Prostate gland (tissue), 2 donors: ENCODE results near the gene POLK. TPM values are rescaled to one million over a fixed set of nuclear protein-coding genes. Genes with fewer than 3 reads are reported as not detected.
"Not testable (repeated sequence)": the region's sequence is repeated elsewhere in the genome, so short reads cannot be mapped to it uniquely, and the experiment has no call there.

Experiments
- DNase-seq: peaks from one replicate; pipeline ENCODE4 v3.0.0-alpha.2; 2019; ENCODE audit warnings: low spot score
- H3K27ac ChIP-seq, 2 donors: fragments of 200-600 bp; sonication (generic); 2 replicates each; pipeline ENCODE4 v1.5.1; 2017 to 2019
- H3K27me3 ChIP-seq: fragments of 200-600 bp; sonication (generic); replicated peaks from 2 replicates; pipeline ENCODE4 v1.5.1; 2019; ENCODE audit not compliant: insufficient read depth
- H3K36me3 ChIP-seq, 2 donors: fragments of 200-600 bp; sonication (generic); 1 replicate in 1 of 2; 2 replicates in 1 of 2; pipeline versions ENCODE4 v1.5.1 to v1.8.1; 2017 to 2019
- H3K4me1 ChIP-seq: fragments of 200-600 bp; sonication (generic); replicated peaks from 2 replicates; pipeline ENCODE4 v1.5.1; 2019
- H3K4me3 ChIP-seq, 2 donors: fragments of 200-600 bp; sonication (generic); 2 replicates each; pipeline ENCODE4 v1.5.1; 2017 to 2019
- H3K9me3 ChIP-seq: fragments of 200-600 bp; sonication (generic); 2 replicates; pipeline ENCODE4 v1.5.1; 2017
- CTCF ChIP-seq, 4 experiments: fragments of 200-600 bp in 2 of 4; fragments of 450-650 bp in 2 of 4; sonication (generic) in 2 of 4; IDR thresholded peaks; 1 replicate in 3 of 4; 2 replicates in 1 of 4; pipeline ENCODE4 v1.5.1; 2016 to 2019; ENCODE audit warnings: antibody characterized with exemption in 4 of 4, mild to moderate bottlenecking in 2 of 4, moderate library complexity in 2 of 4
- POLR2A ChIP-seq: fragments of 450-650 bp; IDR thresholded peaks from one replicate; pipeline ENCODE4 v1.6.1; 2016; ENCODE audit warnings: antibody characterized with exemption, mild to moderate bottlenecking
- POLR2AphosphoS5 ChIP-seq: sonication (generic); formaldehyde crosslinking; IDR thresholded peaks from one replicate; pipeline ENCODE4 v1.6.1; 2017; ENCODE audit warnings: antibody characterized with exemption
- WGBS: methylation state at CpG from one replicate; pipeline ENCODE4 v1.1.5; 2018; 5-methylcytosine and 5-hydroxymethylcytosine counted together
- intact Hi-C: fragments of 100-400 bp; cut with DNase I; formaldehyde crosslinking; loops from one replicate; pipeline ENCODE4 v1.14.2; 2022
- total RNA-seq, 2 donors: library from RNA; depleted of rRNA; stranded (reverse); fragments of >200 nt; gene quantifications; one replicate each; pipeline ENCODE4 v1.1.0, GENCODE V29; 2016

Gene POLK
- total RNA-seq, 2 donors from 2014 or later = 28.4 to 33.6 TPM

GRCh38 chr5:75491621-75492020, 20.1 kb upstream of the POLK start:
- intact Hi-C loops = no loop called here
- Histone ChIP-seq H3K27ac (no peak overlapping the region), H3K9me3 (no peaks in the 10 kb centered on the region), H3K4me1 (no peaks in the 10 kb centered on the region), H3K36me3 (no peaks in the 10 kb centered on the region), H3K4me3 (no peak overlapping the region), H3K27me3 (no peaks in the 10 kb centered on the region)
- WGBS = 98% methylated on average over 2 of the region's 2 CpGs
- no peak for DNase-seq
- TF ChIP-seq CTCF (IDR thresholded peaks at IDR 0.05) (no peak), POLR2AphosphoS5 (no peak), POLR2A (no peak)

GRCh38 chr5:75496026-75496425, 15.7 kb upstream of the POLK start:
- WGBS = 72% methylated on average over 3 of the region's 3 CpGs
- no peaks in the 10 kb centered on the region for H3K36me3 ChIP-seq
- H3K27me3 ChIP-seq = no peaks in the 10 kb centered on the region
- TF ChIP-seq POLR2AphosphoS5 (no peak), CTCF (IDR thresholded peaks at IDR 0.05) (no peak), POLR2A (no peak)
- H3K9me3 ChIP-seq = no peaks in the 10 kb centered on the region
- H3K27ac ChIP-seq = no peak overlapping the region
- intact Hi-C loops = no loop called here
- no peak for DNase-seq
- no peak overlapping the region for H3K4me3 ChIP-seq
- H3K4me1 ChIP-seq = no peaks in the 10 kb centered on the region

GRCh38 chr5:75498208-75498777, 13.4 kb upstream of the POLK start:
- Histone ChIP-seq H3K36me3 (no peaks in the 10 kb centered on the region), H3K4me1 (no peaks in the 10 kb centered on the region), H3K9me3 (no peaks in the 10 kb centered on the region), H3K4me3 (no peak overlapping the region), H3K27me3 (no peaks in the 10 kb centered on the region), H3K27ac (no peak overlapping the region)
- no peak for TF ChIP-seq CTCF (IDR thresholded peaks at IDR 0.05)
- no peak for TF ChIP-seq POLR2A
- TF ChIP-seq POLR2AphosphoS5 = no peak
- no peak for DNase-seq
- 98% methylated on average over 7 of the region's 7 CpGs for WGBS
- intact Hi-C loops = no loop called here

- H3K27ac ChIP-seq, H3K4me3 ChIP-seq, H3K9me3 ChIP-seq, intact Hi-C loops, H3K36me3 ChIP-seq, H3K4me1 ChIP-seq, DNase-seq, H3K27me3 ChIP-seq: not testable (repeated sequence)
- WGBS = 100% methylated on average over 1 of the region's 1 CpG
Observed at GRCh38 chr5:75498875-75499274, 12.8 kb upstream of the POLK start.

GRCh38 chr5:75505112-75505511, 6.6 kb upstream of the POLK start:
- H3K4me1 ChIP-seq, H3K4me3 ChIP-seq, H3K36me3 ChIP-seq, DNase-seq, H3K27me3 ChIP-seq, intact Hi-C loops, H3K9me3 ChIP-seq: not testable (repeated sequence)
- peak overlapping the region in 1 of 2 donors; percentile 7 for H3K27ac ChIP-seq
- WGBS = 96% methylated on average over 5 of the region's 5 CpGs

GRCh38 chr5:75507841-75508240, 3.9 kb upstream of the POLK start:
- intact Hi-C loops = no loop called here
- no peak overlapping the region for H3K27ac ChIP-seq
- H3K4me1 ChIP-seq = no peaks in the 10 kb centered on the region

More at GRCh38 chr5:75507841-75508240, 3.9 kb upstream of the POLK start:
- Histone ChIP-seq H3K36me3 (no peaks in the 10 kb centered on the region), H3K27me3 (no peaks in the 10 kb centered on the region), H3K9me3 (no peaks in the 10 kb centered on the region), H3K4me3 (no peak overlapping the region)
- 72% methylated on average over 1 of the region's 1 CpG for WGBS
- TF ChIP-seq POLR2A = no peak
- no peak for TF ChIP-seq POLR2AphosphoS5
- TF ChIP-seq CTCF (IDR thresholded peaks at IDR 0.05) = no peak
- DNase-seq = no peak
